ENCODE measurements around the gene CEP250. TPM values are rescaled to one million over a fixed set of nuclear protein-coding genes. Genes with fewer than 3 reads are reported as not detected.

The CEP250 gene
- total RNA-seq, 2 donors from 2014 or later, result 29.8 to 46.5 TPM

- no peaks in the 10 kb centered on the region for H3K36me3 ChIP-seq (ENCODE audit: control insufficient read depth, insufficient read depth, low read length)
- Mint-ChIP-seq H3K27ac (no peak overlapping the region), H3K36me3 (ENCODE audit: low read depth) (no peaks in the 10 kb centered on the region), H3K27me3 (ENCODE audit: insufficient read depth) (no peaks in the 10 kb centered on the region), H3K4me3 (no peak overlapping the region), H3K4me1 (no peaks in the 10 kb centered on the region), H3K9me3 (peaks cover 14% of the 10 kb centered on the region)
- no peak for DNase-seq
- H3K9ac ChIP-seq (ENCODE audit: extremely low read depth, low read length, poor library complexity, severe bottlenecking), result no peak overlapping the region
- no peaks in the 10 kb centered on the region for H3K4me1 ChIP-seq (ENCODE audit: control insufficient read depth, insufficient read depth, low read length)
- no peaks in the 10 kb centered on the region for H3K27me3 ChIP-seq (ENCODE audit: control insufficient read depth, insufficient read depth, low read length, poor library complexity, severe bottlenecking)
- H3K27ac ChIP-seq (ENCODE audit: low read depth, low read length), result no peak overlapping the region
- no peak overlapping the region for H3K4me3 ChIP-seq (ENCODE audit: low read length)
- no peaks in the 10 kb centered on the region for H3K9me3 ChIP-seq (ENCODE audit: control insufficient read depth, low read length)
- TF ChIP-seq, protein P1, sequence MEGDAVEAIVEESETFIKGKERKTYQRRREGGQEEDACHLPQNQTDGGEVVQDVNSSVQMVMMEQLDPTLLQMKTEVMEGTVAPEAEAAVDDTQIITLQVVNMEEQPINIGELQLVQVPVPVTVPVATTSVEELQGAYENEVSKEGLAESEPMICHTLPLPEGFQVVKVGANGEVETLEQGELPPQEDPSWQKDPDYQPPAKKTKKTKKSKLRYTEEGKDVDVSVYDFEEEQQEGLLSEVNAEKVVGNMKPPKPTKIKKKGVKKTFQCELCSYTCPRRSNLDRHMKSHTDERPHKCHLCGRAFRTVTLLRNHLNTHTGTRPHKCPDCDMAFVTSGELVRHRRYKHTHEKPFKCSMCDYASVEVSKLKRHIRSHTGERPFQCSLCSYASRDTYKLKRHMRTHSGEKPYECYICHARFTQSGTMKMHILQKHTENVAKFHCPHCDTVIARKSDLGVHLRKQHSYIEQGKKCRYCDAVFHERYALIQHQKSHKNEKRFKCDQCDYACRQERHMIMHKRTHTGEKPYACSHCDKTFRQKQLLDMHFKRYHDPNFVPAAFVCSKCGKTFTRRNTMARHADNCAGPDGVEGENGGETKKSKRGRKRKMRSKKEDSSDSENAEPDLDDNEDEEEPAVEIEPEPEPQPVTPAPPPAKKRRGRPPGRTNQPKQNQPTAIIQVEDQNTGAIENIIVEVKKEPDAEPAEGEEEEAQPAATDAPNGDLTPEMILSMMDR (conservative IDR thresholded peaks at IDR 0.05), result no peak
- 90 to 94% methylated on average over 8 to 12 of the region's 12 CpGs for WGBS, 2 experiments (ENCODE audit: insufficient coverage in 1 of 2, insufficient read length in 1 of 2)
These were observed 71.8 kb downstream of the CEP250 start for GRCh38 chr20:35527122-35527769.

DNA sequence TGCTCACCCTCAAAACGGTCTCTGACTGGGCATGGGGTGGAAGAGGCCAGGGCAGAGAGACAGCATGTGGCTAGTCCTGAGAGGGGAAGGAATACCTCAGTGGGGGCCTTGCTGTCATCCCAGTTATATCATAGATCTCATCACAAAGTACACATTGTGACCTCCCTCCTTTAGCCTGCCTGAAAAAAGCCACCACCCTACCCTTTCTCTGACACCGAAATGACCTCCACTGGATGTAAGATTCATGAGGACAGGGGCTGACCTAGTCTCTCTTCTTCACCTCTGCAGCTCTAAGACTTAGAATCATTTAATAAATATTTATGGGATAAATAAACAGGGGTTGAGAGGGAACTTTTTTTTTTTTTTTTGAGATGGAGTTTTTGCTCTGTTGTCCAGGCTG lies 74.2 kb downstream of the CEP250 start, which contains the start of gene C20orf173:
C20orf173 (minus strand) TSS at position 101 of the 400 bp plus-strand sequence. CDS start 279 bp downstream, outside the sequence.
- H3K36me3 Mint-ChIP-seq (ENCODE audit: low read depth), result no peaks in the 10 kb centered on the region
- Histone ChIP-seq H3K4me3 (ENCODE audit: low read length) (no peak within 1 kb of the TSS), H3K27me3 (ENCODE audit: control insufficient read depth, insufficient read depth, low read length, poor library complexity, severe bottlenecking) (no peaks in the 10 kb centered on the region), H3K36me3 (ENCODE audit: control insufficient read depth, insufficient read depth, low read length) (no peaks in the 10 kb centered on the region), H3K9ac (ENCODE audit: extremely low read depth, low read length, poor library complexity, severe bottlenecking) (no peak within 1 kb of the TSS), H3K27ac (ENCODE audit: low read depth, low read length) (no peak within 1 kb of the TSS), H3K9me3 (ENCODE audit: control insufficient read depth, low read length) (no peaks in the 10 kb centered on the region), H3K4me1 (ENCODE audit: control insufficient read depth, insufficient read depth, low read length) (no peaks in the 10 kb centered on the region)
- no peak for DNase-seq
- no peak within 1 kb of the TSS for H3K27ac Mint-ChIP-seq
- H3K9me3 Mint-ChIP-seq, result peaks cover 14% of the 10 kb centered on the region
- no peaks in the 10 kb centered on the region for H3K4me1 Mint-ChIP-seq
- H3K27me3 Mint-ChIP-seq (ENCODE audit: insufficient read depth), result no peaks in the 10 kb centered on the region
- whole genome bisulfite sequencing, 2 experiments (ENCODE audit: insufficient coverage in 1 of 2, insufficient read length in 1 of 2), result 92% methylated on average over 2 of the region's 2 CpGs; no CpG with 5 or more reads in 1 of the 2 experiments
- TF ChIP-seq, protein P1 (conservative IDR thresholded peaks at IDR 0.05), result no peak
- H3K4me3 Mint-ChIP-seq, result no peak within 1 kb of the TSS

GRCh38 chr20:35539756-35540212 lies 84.4 kb downstream of the CEP250 start:
- no peak overlapping the region for H3K27ac ChIP-seq (ENCODE audit: low read depth, low read length)
- peak overlapping the region; percentile 83 for H3K27ac Mint-ChIP-seq
- peaks cover 15% of the 10 kb centered on the region for H3K36me3 Mint-ChIP-seq (ENCODE audit: low read depth)
- H3K27me3 Mint-ChIP-seq (ENCODE audit: insufficient read depth), result peaks cover 3% of the 10 kb centered on the region
- WGBS, 2 experiments (ENCODE audit: insufficient coverage in 1 of 2, insufficient read length in 1 of 2), result 70 to 74% methylated on average over 11 of the region's 11 CpGs
- H3K36me3 ChIP-seq (ENCODE audit: control insufficient read depth, insufficient read depth, low read length), result peaks cover 15% of the 10 kb centered on the region
- DNase-seq, result peak; percentile 94
- peak overlapping the region; percentile 69 for H3K4me3 ChIP-seq (ENCODE audit: low read length)
- H3K9me3 ChIP-seq (ENCODE audit: control insufficient read depth, low read length), result no peaks in the 10 kb centered on the region
- TF ChIP-seq, protein P1 (conservative IDR thresholded peaks at IDR 0.05), result no peak
- no peaks in the 10 kb centered on the region for H3K27me3 ChIP-seq (ENCODE audit: control insufficient read depth, insufficient read depth, low read length, poor library complexity, severe bottlenecking)
- peaks cover 5% of the 10 kb centered on the region for H3K4me1 Mint-ChIP-seq
- H3K4me3 Mint-ChIP-seq, result peak overlapping the region; percentile 60
- no peaks in the 10 kb centered on the region for H3K9me3 Mint-ChIP-seq
- H3K9ac ChIP-seq (ENCODE audit: extremely low read depth, low read length, poor library complexity, severe bottlenecking), result no peak overlapping the region
- H3K4me1 ChIP-seq (ENCODE audit: control insufficient read depth, insufficient read depth, low read length), result no peaks in the 10 kb centered on the region
